Uterus (tissue), 2 donors: Measurements from ENCODE around the gene MUSTN1.

Experiments used
- POLR2A ChIP-seq, 2 donors: fragments of 450-650 bp; IDR thresholded peaks; one replicate each; pipeline ENCODE4 v1.6.1; 2016; ENCODE audit warnings: antibody characterized with exemption in 2 of 2, mild to moderate bottlenecking in 1 of 2, moderate library complexity in 1 of 2
- TF ChIP-seq, protein P1 (sequence below), 4 experiments: fragments of 200-600 bp in 2 of 4; fragments of 450-650 bp in 2 of 4; sonication (generic) in 2 of 4; IDR thresholded peaks; one replicate each; pipeline ENCODE4 v1.5.1; 2016 to 2019; ENCODE audit warnings: antibody characterized with exemption in 4 of 4, mild to moderate bottlenecking in 2 of 4, moderate library complexity in 1 of 4

DNA sequence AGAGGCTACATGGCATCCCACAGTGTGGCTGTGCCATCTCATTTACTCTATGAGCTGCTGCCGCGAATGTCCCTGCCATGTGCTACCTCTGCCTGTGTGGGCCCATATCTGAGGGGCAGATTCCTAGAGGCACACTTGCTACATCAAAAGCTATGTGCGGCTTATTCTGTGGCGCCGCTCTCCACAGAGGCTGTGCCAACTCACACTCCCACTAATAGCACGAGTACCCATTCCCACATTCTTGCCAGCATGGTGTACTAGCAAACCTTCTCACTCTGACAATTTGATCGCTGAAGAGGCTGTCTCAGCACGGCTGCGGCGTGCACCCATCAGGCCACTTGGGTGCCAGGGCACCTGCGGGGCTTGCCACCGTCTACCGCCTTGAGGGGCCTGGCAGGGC lies 31.2 kb upstream of the MUSTN1 start:
- TF ChIP-seq, protein P1, sequence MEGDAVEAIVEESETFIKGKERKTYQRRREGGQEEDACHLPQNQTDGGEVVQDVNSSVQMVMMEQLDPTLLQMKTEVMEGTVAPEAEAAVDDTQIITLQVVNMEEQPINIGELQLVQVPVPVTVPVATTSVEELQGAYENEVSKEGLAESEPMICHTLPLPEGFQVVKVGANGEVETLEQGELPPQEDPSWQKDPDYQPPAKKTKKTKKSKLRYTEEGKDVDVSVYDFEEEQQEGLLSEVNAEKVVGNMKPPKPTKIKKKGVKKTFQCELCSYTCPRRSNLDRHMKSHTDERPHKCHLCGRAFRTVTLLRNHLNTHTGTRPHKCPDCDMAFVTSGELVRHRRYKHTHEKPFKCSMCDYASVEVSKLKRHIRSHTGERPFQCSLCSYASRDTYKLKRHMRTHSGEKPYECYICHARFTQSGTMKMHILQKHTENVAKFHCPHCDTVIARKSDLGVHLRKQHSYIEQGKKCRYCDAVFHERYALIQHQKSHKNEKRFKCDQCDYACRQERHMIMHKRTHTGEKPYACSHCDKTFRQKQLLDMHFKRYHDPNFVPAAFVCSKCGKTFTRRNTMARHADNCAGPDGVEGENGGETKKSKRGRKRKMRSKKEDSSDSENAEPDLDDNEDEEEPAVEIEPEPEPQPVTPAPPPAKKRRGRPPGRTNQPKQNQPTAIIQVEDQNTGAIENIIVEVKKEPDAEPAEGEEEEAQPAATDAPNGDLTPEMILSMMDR (IDR thresholded peaks at IDR 0.05) = no peak
- no peak for TF ChIP-seq POLR2A (IDR thresholded peaks at IDR 0.05)
